SK-N-SH treated with all-trans-retinoic acid at 6 μM for 48 hours (cell line): ENCODE data around the gene ROBO1.
A peak's percentile ranks its signal among the peaks of the same experiment; 100 is the strongest.

ENCODE experiments used
- ATAC-seq: fragments of 200-7000 bp; cut with Tn5 transposase; 3 replicates; pipeline ENCODE4 v1.9.1; 2020; ENCODE audit warnings: mild to moderate bottlenecking, moderate library complexity
- ARNTL ChIP-seq: fragments of 450-650 bp; formaldehyde crosslinking; IDR thresholded peaks from 2 replicates; pipeline ENCODE4 v1.5.0; 2020; ENCODE audit warnings: low read depth, mild to moderate bottlenecking, moderate library complexity, borderline replicate concordance
- BACH2 ChIP-seq: fragments of 250-450 bp; sonication (Bioruptor Pico); IDR thresholded peaks from 2 replicates; pipeline ENCODE4 v1.9.0; 2021; ENCODE audit warnings: mild to moderate bottlenecking, borderline replicate concordance
- CSDC2 ChIP-seq: fragments of 250-450 bp; sonication (Bioruptor Pico); IDR thresholded peaks from 2 replicates; pipeline ENCODE4 v1.5.0; 2020; ENCODE audit warnings: mild to moderate bottlenecking, moderate library complexity
- ESRRG ChIP-seq: fragments of 250-450 bp; sonication (Bioruptor Pico); IDR thresholded peaks from 2 replicates; pipeline ENCODE4 v1.6.1; 2021; ENCODE audit warnings: mild to moderate bottlenecking
- GLIS3 ChIP-seq: fragments of 250-450 bp; sonication (Bioruptor Pico); IDR thresholded peaks from 2 replicates; pipeline ENCODE4 v1.5.0; 2020; ENCODE audit warnings: mild to moderate bottlenecking, moderate library complexity
- ISL1 ChIP-seq: fragments of 250-450 bp; sonication (Bioruptor Pico); IDR thresholded peaks from 2 replicates; pipeline ENCODE4 v2.1.2; 2022; ENCODE audit warnings: mild to moderate bottlenecking, moderate library complexity
- OSR1 ChIP-seq: fragments of 250-450 bp; sonication (Bioruptor Pico); IDR thresholded peaks from 2 replicates; pipeline ENCODE4 v1.8.0; 2022; ENCODE audit warnings: moderate library complexity, mild to moderate bottlenecking, inconsistent platforms
- PPARA ChIP-seq: fragments of 250-450 bp; sonication (Bioruptor Pico); IDR thresholded peaks from 2 replicates; pipeline ENCODE4 v1.5.0; 2020; ENCODE audit warnings: mild to moderate bottlenecking, borderline replicate concordance
- RARB ChIP-seq: fragments of 250-450 bp; sonication (Bioruptor Pico); IDR thresholded peaks from 2 replicates; pipeline ENCODE4 v1.8.0; 2021; ENCODE audit warnings: mild to moderate bottlenecking, moderate library complexity
- SNAI2 ChIP-seq: fragments of 250-450 bp; sonication (Bioruptor Pico); IDR thresholded peaks from 2 replicates; pipeline ENCODE4 v1.5.0; 2020; ENCODE audit warnings: mild to moderate bottlenecking, moderate library complexity
- TCF4 ChIP-seq: fragments of 250-450 bp; sonication (Bioruptor Pico); IDR thresholded peaks from 2 replicates; pipeline ENCODE4 v1.8.0; 2021; ENCODE audit warnings: mild to moderate bottlenecking, moderate library complexity, borderline replicate concordance
- TOX ChIP-seq: fragments of 250-450 bp; sonication (Bioruptor Pico); IDR thresholded peaks from 2 replicates; pipeline ENCODE4 v1.8.0; 2021; ENCODE audit warnings: mild to moderate bottlenecking, moderate library complexity, borderline replicate concordance
- ZC3H10 ChIP-seq: fragments of 250-450 bp; sonication (Bioruptor Pico); IDR thresholded peaks from 2 replicates; pipeline ENCODE4 v1.5.1; 2021; ENCODE audit warnings: mild to moderate bottlenecking, moderate library complexity
- ZFP3 ChIP-seq: fragments of 250-450 bp; sonication (Bioruptor Pico); IDR thresholded peaks from 2 replicates; pipeline ENCODE4 v1.5.0; 2020; ENCODE audit warnings: mild to moderate bottlenecking, moderate library complexity
- ZFP30 ChIP-seq: fragments of 450-650 bp; formaldehyde crosslinking; IDR thresholded peaks from 2 replicates; pipeline ENCODE4 v1.5.0; 2022; ENCODE audit warnings: mild to moderate bottlenecking, moderate library complexity
- ZNF565 ChIP-seq: fragments of 450-650 bp; formaldehyde crosslinking; conservative IDR thresholded peaks from 2 replicates; pipeline ENCODE4 v1.5.0; 2020; ENCODE audit warnings: low read depth, mild to moderate bottlenecking, moderate library complexity
- ZNF70 ChIP-seq: fragments of 450-650 bp; formaldehyde crosslinking; IDR thresholded peaks from 2 replicates; pipeline ENCODE4 v1.5.0; 2020; ENCODE audit warnings: mild to moderate bottlenecking, moderate library complexity
- ZNF8 ChIP-seq: fragments of 450-650 bp; formaldehyde crosslinking; IDR thresholded peaks from 2 replicates; pipeline ENCODE4 v1.5.0; 2020; ENCODE audit warnings: mild to moderate bottlenecking, moderate library complexity
- TF ChIP-seq, protein P1 (sequence below): fragments of 250-450 bp; sonication (Bioruptor Pico); IDR thresholded peaks from 2 replicates; pipeline ENCODE4 v1.8.0; 2020; ENCODE audit warnings: mild to moderate bottlenecking, moderate library complexity, borderline replicate concordance
- TF ChIP-seq, protein P2 (sequence below): fragments of 250-450 bp; sonication (Bioruptor Pico); IDR thresholded peaks from 2 replicates; pipeline ENCODE4 v1.5.0; 2020; ENCODE audit warnings: mild to moderate bottlenecking, moderate library complexity
- TF ChIP-seq, protein P3 (sequence below): fragments of 250-450 bp; sonication (Bioruptor Pico); IDR thresholded peaks from 2 replicates; pipeline ENCODE4 v1.8.0; 2021; ENCODE audit warnings: low read depth, mild to moderate bottlenecking, moderate library complexity, borderline replicate concordance
- TF ChIP-seq, protein P4 (sequence below): fragments of 250-450 bp; sonication (Bioruptor Pico); IDR thresholded peaks from 2 replicates; pipeline ENCODE4 v1.5.1; 2020; ENCODE audit warnings: low read depth, mild to moderate bottlenecking, moderate library complexity
- TF ChIP-seq, protein P5 (sequence below): fragments of 250-450 bp; sonication (Bioruptor Pico); IDR thresholded peaks from 2 replicates; pipeline ENCODE4 v1.5.1; 2021; ENCODE audit warnings: mild to moderate bottlenecking, moderate library complexity

ROBO1 gene

DNA sequence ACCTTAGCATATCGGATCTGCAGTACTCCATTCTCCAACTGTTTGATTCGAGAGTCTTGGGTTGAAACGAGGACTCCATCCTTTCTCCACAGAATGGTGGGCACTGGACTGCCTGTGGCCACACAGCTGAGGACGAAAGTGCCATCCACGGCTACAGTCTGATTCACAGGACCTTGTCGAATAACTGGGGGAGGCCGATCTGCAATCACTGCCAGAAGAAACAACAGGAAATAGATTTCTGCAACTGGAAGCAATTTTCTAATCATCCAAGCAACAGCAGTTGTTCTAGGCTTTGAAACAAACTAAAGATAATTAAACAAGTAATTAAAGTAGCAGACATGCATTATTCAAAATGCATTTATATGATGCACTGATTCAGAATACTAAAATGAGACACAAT is 1097.7 kb downstream of the ROBO1 start:
- TF ChIP-seq TOX (CRISPR knock-in tag) = no peak
- TF ChIP-seq, protein P1, sequence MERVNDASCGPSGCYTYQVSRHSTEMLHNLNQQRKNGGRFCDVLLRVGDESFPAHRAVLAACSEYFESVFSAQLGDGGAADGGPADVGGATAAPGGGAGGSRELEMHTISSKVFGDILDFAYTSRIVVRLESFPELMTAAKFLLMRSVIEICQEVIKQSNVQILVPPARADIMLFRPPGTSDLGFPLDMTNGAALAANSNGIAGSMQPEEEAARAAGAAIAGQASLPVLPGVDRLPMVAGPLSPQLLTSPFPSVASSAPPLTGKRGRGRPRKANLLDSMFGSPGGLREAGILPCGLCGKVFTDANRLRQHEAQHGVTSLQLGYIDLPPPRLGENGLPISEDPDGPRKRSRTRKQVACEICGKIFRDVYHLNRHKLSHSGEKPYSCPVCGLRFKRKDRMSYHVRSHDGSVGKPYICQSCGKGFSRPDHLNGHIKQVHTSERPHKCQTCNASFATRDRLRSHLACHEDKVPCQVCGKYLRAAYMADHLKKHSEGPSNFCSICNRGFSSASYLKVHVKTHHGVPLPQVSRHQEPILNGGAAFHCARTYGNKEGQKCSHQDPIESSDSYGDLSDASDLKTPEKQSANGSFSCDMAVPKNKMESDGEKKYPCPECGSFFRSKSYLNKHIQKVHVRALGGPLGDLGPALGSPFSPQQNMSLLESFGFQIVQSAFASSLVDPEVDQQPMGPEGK (CRISPR knock-in tag) = no peak
- TF ChIP-seq ZNF70 = no peak
- TF ChIP-seq, protein P2, sequence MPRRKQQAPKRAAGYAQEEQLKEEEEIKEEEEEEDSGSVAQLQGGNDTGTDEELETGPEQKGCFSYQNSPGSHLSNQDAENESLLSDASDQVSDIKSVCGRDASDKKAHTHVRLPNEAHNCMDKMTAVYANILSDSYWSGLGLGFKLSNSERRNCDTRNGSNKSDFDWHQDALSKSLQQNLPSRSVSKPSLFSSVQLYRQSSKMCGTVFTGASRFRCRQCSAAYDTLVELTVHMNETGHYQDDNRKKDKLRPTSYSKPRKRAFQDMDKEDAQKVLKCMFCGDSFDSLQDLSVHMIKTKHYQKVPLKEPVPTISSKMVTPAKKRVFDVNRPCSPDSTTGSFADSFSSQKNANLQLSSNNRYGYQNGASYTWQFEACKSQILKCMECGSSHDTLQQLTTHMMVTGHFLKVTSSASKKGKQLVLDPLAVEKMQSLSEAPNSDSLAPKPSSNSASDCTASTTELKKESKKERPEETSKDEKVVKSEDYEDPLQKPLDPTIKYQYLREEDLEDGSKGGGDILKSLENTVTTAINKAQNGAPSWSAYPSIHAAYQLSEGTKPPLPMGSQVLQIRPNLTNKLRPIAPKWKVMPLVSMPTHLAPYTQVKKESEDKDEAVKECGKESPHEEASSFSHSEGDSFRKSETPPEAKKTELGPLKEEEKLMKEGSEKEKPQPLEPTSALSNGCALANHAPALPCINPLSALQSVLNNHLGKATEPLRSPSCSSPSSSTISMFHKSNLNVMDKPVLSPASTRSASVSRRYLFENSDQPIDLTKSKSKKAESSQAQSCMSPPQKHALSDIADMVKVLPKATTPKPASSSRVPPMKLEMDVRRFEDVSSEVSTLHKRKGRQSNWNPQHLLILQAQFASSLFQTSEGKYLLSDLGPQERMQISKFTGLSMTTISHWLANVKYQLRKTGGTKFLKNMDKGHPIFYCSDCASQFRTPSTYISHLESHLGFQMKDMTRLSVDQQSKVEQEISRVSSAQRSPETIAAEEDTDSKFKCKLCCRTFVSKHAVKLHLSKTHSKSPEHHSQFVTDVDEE (CRISPR knock-in tag) = no peak
- no peak for TF ChIP-seq ZC3H10
- no peak for TF ChIP-seq ISL1 (CRISPR knock-in tag)
- no peak for TF ChIP-seq CSDC2 (CRISPR knock-in tag)
- TF ChIP-seq GLIS3 = no peak
- TF ChIP-seq ZFP30 (CRISPR knock-in tag) = no peak
- TF ChIP-seq ARNTL = no peak
- TF ChIP-seq ESRRG (CRISPR knock-in tag) = no peak
- no peak for ATAC-seq

DNA sequence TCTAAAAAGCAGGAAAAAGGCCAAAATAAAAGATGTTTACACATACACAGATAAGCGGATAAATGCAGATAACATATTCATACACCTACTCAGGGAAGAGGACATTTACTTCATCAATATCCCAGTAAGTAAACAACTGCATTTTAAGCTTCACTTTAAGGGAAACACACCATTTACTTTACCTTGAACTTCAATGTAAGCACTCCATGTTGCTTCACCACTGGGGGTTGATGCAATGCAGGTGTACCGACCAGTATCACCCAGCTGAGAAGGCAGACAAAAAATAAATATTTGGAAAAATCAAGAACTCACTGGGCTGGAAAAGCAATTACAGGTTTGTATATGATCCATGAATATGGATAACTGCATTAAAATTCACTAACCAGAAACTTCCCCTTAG is 1099.5 kb downstream of the ROBO1 start:
- TF ChIP-seq BACH2 (CRISPR knock-in tag) (no peak), ZFP3 (no peak), ISL1 (CRISPR knock-in tag) (no peak), SNAI2 (CRISPR knock-in tag) (no peak), CSDC2 (CRISPR knock-in tag) (no peak), TOX (CRISPR knock-in tag) (no peak), OSR1 (CRISPR knock-in tag) (no peak), PPARA (CRISPR knock-in tag) (no peak), TCF4 (no peak), ZNF8 (CRISPR knock-in tag) (no peak), ZNF565 (no peak), ESRRG (CRISPR knock-in tag) (no peak), GLIS3 (no peak), RARB (CRISPR knock-in tag) (no peak), ZNF70 (no peak)
- TF ChIP-seq, protein P3, sequence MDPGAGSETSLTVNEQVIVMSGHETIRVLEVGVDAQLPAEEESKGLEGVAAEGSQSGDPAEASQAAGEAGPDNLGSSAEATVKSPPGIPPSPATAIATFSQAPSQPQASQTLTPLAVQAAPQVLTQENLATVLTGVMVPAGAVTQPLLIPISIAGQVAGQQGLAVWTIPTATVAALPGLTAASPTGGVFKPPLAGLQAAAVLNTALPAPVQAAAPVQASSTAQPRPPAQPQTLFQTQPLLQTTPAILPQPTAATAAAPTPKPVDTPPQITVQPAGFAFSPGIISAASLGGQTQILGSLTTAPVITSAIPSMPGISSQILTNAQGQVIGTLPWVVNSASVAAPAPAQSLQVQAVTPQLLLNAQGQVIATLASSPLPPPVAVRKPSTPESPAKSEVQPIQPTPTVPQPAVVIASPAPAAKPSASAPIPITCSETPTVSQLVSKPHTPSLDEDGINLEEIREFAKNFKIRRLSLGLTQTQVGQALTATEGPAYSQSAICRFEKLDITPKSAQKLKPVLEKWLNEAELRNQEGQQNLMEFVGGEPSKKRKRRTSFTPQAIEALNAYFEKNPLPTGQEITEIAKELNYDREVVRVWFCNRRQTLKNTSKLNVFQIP (CRISPR knock-in tag) = no peak
- TF ChIP-seq, protein P2 (CRISPR knock-in tag) = no peak
- no peak for ATAC-seq

DNA sequence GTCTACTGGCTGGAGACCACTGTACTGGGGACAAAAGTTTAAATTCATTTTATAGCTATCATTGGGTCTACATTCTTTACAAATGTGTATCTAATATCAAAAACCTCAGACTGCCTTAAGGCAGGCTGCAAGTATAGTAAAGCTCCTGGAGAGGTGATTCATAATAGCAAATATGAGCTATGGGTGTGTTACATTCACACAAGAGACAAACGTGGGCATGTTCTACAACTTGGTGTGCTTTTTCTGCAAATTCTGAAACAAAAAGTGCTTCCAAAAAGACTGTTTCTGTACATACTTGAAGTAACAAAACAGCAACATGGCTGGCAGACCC is 1101.4 kb downstream of the ROBO1 start:
- ATAC-seq = peak; percentile 58
- TF ChIP-seq TOX (CRISPR knock-in tag) = no peak
- no peak for TF ChIP-seq ZC3H10
- TF ChIP-seq, protein P3 (CRISPR knock-in tag) = no peak
- TF ChIP-seq, protein P4, sequence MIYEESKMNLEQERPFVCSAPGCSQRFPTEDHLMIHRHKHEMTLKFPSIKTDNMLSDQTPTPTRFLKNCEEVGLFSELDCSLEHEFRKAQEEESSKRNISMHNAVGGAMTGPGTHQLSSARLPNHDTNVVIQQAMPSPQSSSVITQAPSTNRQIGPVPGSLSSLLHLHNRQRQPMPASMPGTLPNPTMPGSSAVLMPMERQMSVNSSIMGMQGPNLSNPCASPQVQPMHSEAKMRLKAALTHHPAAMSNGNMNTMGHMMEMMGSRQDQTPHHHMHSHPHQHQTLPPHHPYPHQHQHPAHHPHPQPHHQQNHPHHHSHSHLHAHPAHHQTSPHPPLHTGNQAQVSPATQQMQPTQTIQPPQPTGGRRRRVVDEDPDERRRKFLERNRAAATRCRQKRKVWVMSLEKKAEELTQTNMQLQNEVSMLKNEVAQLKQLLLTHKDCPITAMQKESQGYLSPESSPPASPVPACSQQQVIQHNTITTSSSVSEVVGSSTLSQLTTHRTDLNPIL (CRISPR knock-in tag) = no peak
- TF ChIP-seq, protein P5, sequence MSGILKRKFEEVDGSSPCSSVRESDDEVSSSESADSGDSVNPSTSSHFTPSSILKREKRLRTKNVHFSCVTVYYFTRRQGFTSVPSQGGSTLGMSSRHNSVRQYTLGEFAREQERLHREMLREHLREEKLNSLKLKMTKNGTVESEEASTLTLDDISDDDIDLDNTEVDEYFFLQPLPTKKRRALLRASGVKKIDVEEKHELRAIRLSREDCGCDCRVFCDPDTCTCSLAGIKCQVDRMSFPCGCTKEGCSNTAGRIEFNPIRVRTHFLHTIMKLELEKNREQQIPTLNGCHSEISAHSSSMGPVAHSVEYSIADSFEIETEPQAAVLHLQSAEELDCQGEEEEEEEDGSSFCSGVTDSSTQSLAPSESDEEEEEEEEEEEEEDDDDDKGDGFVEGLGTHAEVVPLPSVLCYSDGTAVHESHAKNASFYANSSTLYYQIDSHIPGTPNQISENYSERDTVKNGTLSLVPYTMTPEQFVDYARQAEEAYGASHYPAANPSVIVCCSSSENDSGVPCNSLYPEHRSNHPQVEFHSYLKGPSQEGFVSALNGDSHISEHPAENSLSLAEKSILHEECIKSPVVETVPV = no peak
- TF ChIP-seq CSDC2 (CRISPR knock-in tag) = no peak
- TF ChIP-seq SNAI2 (CRISPR knock-in tag) = no peak
- TF ChIP-seq, protein P1 (CRISPR knock-in tag) = no peak
- no peak for TF ChIP-seq ESRRG (CRISPR knock-in tag)
